ENCODE data around the gene VAC14. TPM values are rescaled to one million over a fixed set of nuclear protein-coding genes. Genes with fewer than 3 reads are reported as not detected.

The VAC14 gene
- polyA plus RNA-seq, 3 donors: 20.7 to 49.4 (median 31.1) TPM

DNA sequence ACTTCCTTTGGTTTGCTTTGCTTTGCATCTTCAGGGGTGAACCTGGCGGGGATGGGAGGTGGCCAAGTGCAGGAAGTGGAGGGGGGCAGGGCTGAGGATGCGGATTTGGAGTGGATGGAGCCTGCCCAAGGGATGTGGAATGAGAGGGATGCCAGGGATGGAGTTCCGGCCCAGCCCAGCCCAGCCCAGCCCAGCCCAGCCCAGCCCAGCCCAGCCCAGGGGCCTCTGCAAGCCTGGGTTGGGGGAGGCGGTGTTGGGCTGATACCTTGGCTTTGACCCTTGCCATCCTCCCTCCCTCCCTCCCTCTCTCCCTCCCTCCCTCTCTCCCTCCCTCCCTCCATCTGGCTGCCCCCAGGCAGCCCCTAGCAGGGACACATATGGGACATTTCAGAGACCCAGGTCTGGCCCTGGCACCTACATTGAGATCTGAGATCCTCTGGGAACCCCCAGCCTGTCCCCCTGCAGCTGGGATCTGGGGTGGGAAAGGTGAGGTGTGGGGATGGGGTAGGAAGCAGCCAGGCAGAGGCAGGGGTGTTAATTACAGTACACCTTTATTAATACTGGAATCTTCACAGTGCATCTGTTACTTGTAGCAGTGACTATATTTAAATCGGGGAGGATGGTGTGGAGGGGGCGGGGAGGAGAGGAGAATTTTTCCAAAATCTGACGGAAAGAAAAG lies 140.1 kb downstream of the VAC14 start:
- Mint-ChIP-seq H3K4me3 (no peak overlapping the region), H3K9me3 (no peaks in the 10 kb centered on the region), H3K27me3 (ENCODE audit: low read depth in 3 of 3) (peaks cover 1 to 3% (median 1%) of the 10 kb centered on the region in 3 donors), H3K27ac (peak overlapping the region in 1 of 7 donors; percentile 10), H3K4me1 (no peaks in the 10 kb centered on the region), H3K36me3 (peaks cover 2 to 7% of the 10 kb centered on the region in 2 donors)
- no peaks in the 10 kb centered on the region for H3K4me1 ChIP-seq (ENCODE audit: control insufficient read depth in 1 of 2, insufficient read depth in 2 of 2, low read length in 2 of 2)
- no peak overlapping the region for H3K27ac ChIP-seq (ENCODE audit: low read depth in 1 of 2, low read length in 2 of 2)
- no peak overlapping the region for H2AFZ ChIP-seq (ENCODE audit: insufficient read depth, low read depth, low read length, poor library complexity, severe bottlenecking)
- intact Hi-C loops (cut with micrococcal nuclease): no loop called here
- no peak overlapping the region for H3K9ac ChIP-seq (ENCODE audit: insufficient read depth, low read length, poor library complexity, severe bottlenecking)
- no peaks in the 10 kb centered on the region for H3K27me3 ChIP-seq (ENCODE audit: control insufficient read depth in 2 of 2, insufficient read depth in 2 of 2, low read length in 2 of 2)
- H3K9me3 ChIP-seq (replicated peaks in 1 of 2; ENCODE audit: control insufficient read depth in 1 of 2, insufficient read depth in 1 of 2, low read length in 2 of 2): no peaks in the 10 kb centered on the region
- no peak overlapping the region for H3K4me2 ChIP-seq (replicated peaks; ENCODE audit: extremely low read depth, low read length, poor library complexity, severe bottlenecking)
- no peak for TF ChIP-seq CTCF (IDR thresholded peaks at IDR 0.05)
- no peak for DNase-seq
- WGBS (ENCODE audit: insufficient coverage): 80% methylated on average over 1 of the region's 7 CpGs
- H3K36me3 ChIP-seq (replicated peaks in 1 of 2; ENCODE audit: control insufficient read depth in 1 of 2, insufficient read depth in 2 of 2, low read length in 2 of 2): no peaks in the 10 kb centered on the region
- H3K4me3 ChIP-seq (replicated peaks in 1 of 3; ENCODE audit: low read depth in 2 of 3, low read length in 3 of 3): no peak overlapping the region
- no peaks in the 10 kb centered on the region for H3K79me2 ChIP-seq (ENCODE audit: insufficient read depth, low read length)
- H4K20me1 ChIP-seq (ENCODE audit: insufficient read depth, low read length): no peaks in the 10 kb centered on the region

GRCh38 chr16:70659953-70660671 lies 140.8 kb downstream of the VAC14 start:
- Histone ChIP-seq H3K36me3 (replicated peaks in 1 of 2; ENCODE audit: control insufficient read depth in 1 of 2, insufficient read depth in 2 of 2, low read length in 2 of 2) (no peaks in the 10 kb centered on the region), H3K4me2 (replicated peaks; ENCODE audit: extremely low read depth, low read length, poor library complexity, severe bottlenecking) (no peak overlapping the region), H3K27me3 (ENCODE audit: control insufficient read depth in 2 of 2, insufficient read depth in 2 of 2, low read length in 2 of 2) (no peaks in the 10 kb centered on the region), H3K9ac (ENCODE audit: insufficient read depth, low read length, poor library complexity, severe bottlenecking) (no peak overlapping the region), H3K4me1 (ENCODE audit: control insufficient read depth in 1 of 2, insufficient read depth in 2 of 2, low read length in 2 of 2) (no peaks in the 10 kb centered on the region), H2AFZ (ENCODE audit: insufficient read depth, low read depth, low read length, poor library complexity, severe bottlenecking) (no peak overlapping the region), H3K4me3 (replicated peaks in 1 of 3; ENCODE audit: low read depth in 2 of 3, low read length in 3 of 3) (no peak overlapping the region), H4K20me1 (ENCODE audit: insufficient read depth, low read length) (no peaks in the 10 kb centered on the region), H3K27ac (ENCODE audit: low read depth in 1 of 2, low read length in 2 of 2) (no peak overlapping the region), H3K79me2 (ENCODE audit: insufficient read depth, low read length) (no peaks in the 10 kb centered on the region), H3K9me3 (replicated peaks in 1 of 2; ENCODE audit: control insufficient read depth in 1 of 2, insufficient read depth in 1 of 2, low read length in 2 of 2) (no peaks in the 10 kb centered on the region)
- Mint-ChIP-seq H3K4me1 (no peaks in the 10 kb centered on the region), H3K9me3 (no peaks in the 10 kb centered on the region), H3K27ac (peak overlapping the region in 1 of 7 donors; percentile 10), H3K36me3 (peaks cover 0 to 3% of the 10 kb centered on the region in 2 donors), H3K27me3 (ENCODE audit: low read depth in 3 of 3) (peaks cover 0 to 3% (median 3%) of the 10 kb centered on the region in 3 donors), H3K4me3 (no peak overlapping the region)
- 85% methylated on average over 15 of the region's 16 CpGs for WGBS (ENCODE audit: insufficient coverage)
- TF ChIP-seq CTCF (IDR thresholded peaks at IDR 0.05): no peak
- intact Hi-C loops (cut with micrococcal nuclease): loop anchor here in 1 of 2 donors (10.0 kb wide), 2 partner anchors 155 to 495 kb away; no protein-coding TSS in a partner anchor
- no peak for DNase-seq
